OCI-LY7 (cell line): ENCODE results near the gene TRAF2. TPM values are rescaled to one million over a fixed set of nuclear protein-coding genes. Genes with fewer than 3 reads are reported as not detected.
A peak's percentile ranks its signal among the peaks of the same experiment; 100 is the strongest.
"Not testable (repeated sequence)": the region's sequence is repeated elsewhere in the genome, so short reads cannot be mapped to it uniquely, and the experiment has no call there.

ENCODE experiments used
- BruUV-seq: library from RNA; stranded (reverse); fragments of 400-500 nt; replicated peaks from 2 replicates; lab custom pipeline; 2021; lab: Mats Ljungman, UMichigan
- CTCF ChIA-PET: fragments of 300-600 bp; sonication (Branson Sonifier 250); formaldehyde crosslinking; loops from one replicate; lab custom pipeline; 2022; ENCODE audit warnings: antibody characterized with exemption; ENCODE audit not compliant: unreplicated experiment; lab: Charles Lee
- POLR2A ChIA-PET: fragments of 300-600 bp; sonication (Branson Sonifier 250); formaldehyde crosslinking; loops from one replicate; lab custom pipeline; 2022; ENCODE audit warnings: antibody characterized with exemption; lab: Charles Lee
- DNase-seq: peaks from one replicate; pipeline ENCODE4 v3.0.0-alpha.2; 2015; ENCODE audit warnings: low spot score
- H2AFZ ChIP-seq: fragments of 200-600 bp; sonication (generic), shearing (Covaris generic); 2 replicates; pipeline ENCODE4 v1.6.1; 2014; ENCODE audit warnings: mild to moderate bottlenecking, antibody characterized with exemption, low read length, moderate library complexity
- H3K27ac ChIP-seq: fragments of 200-600 bp; sonication (generic); 2 replicates; pipeline ENCODE4 v1.5.1; 2014; ENCODE audit warnings: mixed run types, low read depth, mild to moderate bottlenecking, moderate library complexity, low read length, inconsistent platforms; ENCODE audit not compliant: poor library complexity, severe bottlenecking
- H3K36me3 ChIP-seq: fragments of 200-600 bp; sonication (generic); 2 replicates; pipeline ENCODE4 v1.6.1; 2014; ENCODE audit warnings: mild to moderate bottlenecking, antibody characterized with exemption, low read length, moderate library complexity, mixed read lengths; ENCODE audit not compliant: insufficient read depth
- H3K4me1 ChIP-seq: fragments of 200-600 bp; sonication (generic); 2 replicates; pipeline ENCODE4 v1.5.1; 2014; ENCODE audit warnings: mild to moderate bottlenecking, low read length; ENCODE audit not compliant: insufficient read depth, poor library complexity, severe bottlenecking
- H3K4me2 ChIP-seq: fragments of 200-600 bp; sonication (generic); 2 replicates; pipeline ENCODE4 v1.6.1; 2014; ENCODE audit warnings: mild to moderate bottlenecking, low read length
- H3K4me3 ChIP-seq: fragments of 200-600 bp; sonication (generic); 2 replicates; pipeline ENCODE4 v1.5.1; 2014; ENCODE audit warnings: mild to moderate bottlenecking, low read depth, low read length; ENCODE audit not compliant: poor library complexity, severe bottlenecking
- H3K79me2 ChIP-seq: fragments of 200-600 bp; sonication (generic); 2 replicates; pipeline ENCODE4 v1.6.1; 2016; ENCODE audit warnings: low read depth, mild to moderate bottlenecking, low read length, moderate library complexity, mixed read lengths; ENCODE audit not compliant: insufficient read depth
- H3K9me2 ChIP-seq: fragments of 200-600 bp; sonication (generic); 2 replicates; pipeline ENCODE4 v1.6.1; 2016; ENCODE audit warnings: mild to moderate bottlenecking, low read length, mixed read lengths; ENCODE audit not compliant: insufficient read depth
- H3K9me3 ChIP-seq: fragments of 200-600 bp; sonication (generic); 2 replicates; pipeline ENCODE4 v1.6.1; 2014; ENCODE audit warnings: mild to moderate bottlenecking, mixed run types, low read length, mixed read lengths
- H4K20me1 ChIP-seq: fragments of 200-600 bp; sonication (generic); 2 replicates; pipeline ENCODE4 v1.6.1; 2014; ENCODE audit warnings: mild to moderate bottlenecking, antibody characterized with exemption, low read length, moderate library complexity, mixed read lengths; ENCODE audit not compliant: insufficient read depth
- CTCF ChIP-seq: fragments of 200-600 bp; sonication (generic); conservative IDR thresholded peaks from 2 replicates; pipeline ENCODE4 v1.5.1; 2014; ENCODE audit warnings: mild to moderate bottlenecking, antibody characterized with exemption, low read length, moderate library complexity, mixed read lengths
- EZH2phosphoT487 ChIP-seq: fragments of 200-600 bp; sonication (generic); IDR thresholded peaks from 2 replicates; pipeline ENCODE4 v1.6.1; 2018; ENCODE audit warnings: low read depth, borderline replicate concordance, mild to moderate bottlenecking, mixed run types, antibody characterized with exemption, low read length, moderate library complexity, mixed read lengths
- intact Hi-C: fragments of 100-400 bp; cut with micrococcal nuclease; formaldehyde crosslinking; loops from one replicate; pipeline ENCODE4 v1.10.0; 2022; ENCODE audit not compliant: unreplicated experiment
- total RNA-seq, 2 experiments: library from RNA; depleted of rRNA in 1 of 2; stranded (reverse); fragments of >200 nt in 1 of 2; shearing (Covaris generic) in 1 of 2; gene quantifications; 2 replicates each; pipeline ENCODE4 v1.2.3, GENCODE V29; 2014 to 2022

The TRAF2 gene
- total RNA-seq, 2 experiments from 2014 or later: 31.4 to 40.5 TPM

- ChIA-PET POLR2A (no interaction called here), CTCF (no interaction called here)
- Histone ChIP-seq H3K9me3 (peaks cover 6% of the 10 kb centered on the region; the same call in 1 of the 2 replicates), H3K79me2 (peaks cover 23% of the 10 kb centered on the region), H3K36me3 (peaks cover 30% of the 10 kb centered on the region), H3K4me3 (peak overlapping the region; percentile 92), H3K27ac (no peak overlapping the region), H3K9me2 (no peaks in the 10 kb centered on the region), H2AFZ (no peak overlapping the region), H4K20me1 (no peaks in the 10 kb centered on the region), H3K4me2 (peak overlapping the region; percentile 73), H3K4me1 (peaks cover 13% of the 10 kb centered on the region)
- intact Hi-C loops: no loop called here
- no TSS peak for BruUV-seq
- TF ChIP-seq EZH2phosphoT487: no peak
- TF ChIP-seq CTCF: no peak
- no peak for DNase-seq
These were observed 21.1 kb upstream of the TRAF2 start for GRCh38 chr9:136865041-136865767.

- no peaks in the 10 kb centered on the region for H3K9me2 ChIP-seq
- DNase-seq: no peak
- H4K20me1 ChIP-seq: no peaks in the 10 kb centered on the region
- POLR2A ChIA-PET: no interaction called here
- H3K4me3 ChIP-seq: peak overlapping the region; percentile 92
- H3K36me3 ChIP-seq: peaks cover 30% of the 10 kb centered on the region
- CTCF ChIA-PET: no interaction called here
- peaks cover 13% of the 10 kb centered on the region for H3K4me1 ChIP-seq
- no TSS peak for BruUV-seq
- TF ChIP-seq EZH2phosphoT487 (no peak), CTCF (no peak)
- peak overlapping the region; percentile 73 for H3K4me2 ChIP-seq
- no peak overlapping the region for H3K27ac ChIP-seq
- H3K9me3 ChIP-seq: peaks cover 6% of the 10 kb centered on the region; the same call in 1 of the 2 replicates
- H2AFZ ChIP-seq: no peak overlapping the region
- H3K79me2 ChIP-seq: peaks cover 23% of the 10 kb centered on the region
- intact Hi-C loops: loop anchor here (1.0 to 2.0 kb wide), 2 partner anchors 16 to 21 kb away; partner anchors contain the start of genes PHPT1 and TRAF2
These were observed 20.6 kb upstream of the TRAF2 start for GRCh38 chr9:136865768-136866103.

GRCh38 chr9:136866898-136867421 is 19.4 kb upstream of the TRAF2 start:
- Histone ChIP-seq H3K79me2 (peaks cover 23% of the 10 kb centered on the region), H3K4me1 (peaks cover 13% of the 10 kb centered on the region), H3K9me3 (peaks cover 13% of the 10 kb centered on the region), H3K36me3 (peaks cover 23% of the 10 kb centered on the region), H3K4me2 (peak overlapping the region; percentile 64), H3K4me3 (peak overlapping the region; percentile 92)
- intact Hi-C loops: loop anchor here (1.0 to 2.0 kb wide), 2 partner anchors 18 to 20 kb away; partner anchors contain the start of genes PHPT1 and TRAF2
- DNase-seq, H2AFZ ChIP-seq, H3K9me2 ChIP-seq, H3K27ac ChIP-seq, H4K20me1 ChIP-seq, BruUV-seq, POLR2A ChIA-PET, CTCF ChIA-PET: not testable (repeated sequence)
